HL-60 (cell line): ENCODE results near the gene SPTSSB.

Experiments
- DNase-seq, 2 experiments: peaks; one replicate each; pipeline ENCODE4 v3.0.0-alpha.2; 2010 to 2020; ENCODE audit warnings: low read depth in 1 of 2, low spot score in 1 of 2
- H3K27ac ChIP-seq: fragments of 250-450 bp; sonication (Bioruptor Pico); replicated peaks from 2 replicates; pipeline ENCODE4 v1.5.1; 2020; ENCODE audit warnings: mild to moderate bottlenecking, moderate library complexity
- H3K27me3 ChIP-seq: fragments of 250-450 bp; sonication (Bioruptor Pico); 2 replicates; pipeline ENCODE4 v1.5.1; 2021; ENCODE audit warnings: mild to moderate bottlenecking, moderate library complexity; ENCODE audit not compliant: insufficient read depth, poor library complexity, severe bottlenecking
- H3K4me3 ChIP-seq: replicated peaks from 2 replicates; pipeline ENCODE4 v1.5.1; 2011; ENCODE audit warnings: mild to moderate bottlenecking, control low read depth, low read length; ENCODE audit not compliant: insufficient read depth
- CTCF ChIP-seq: IDR thresholded peaks from one replicate; pipeline ENCODE4 v1.5.1; 2011; ENCODE audit warnings: low read length, control low read depth, inconsistent platforms; ENCODE audit not compliant: insufficient read depth
- GABPA ChIP-seq: IDR thresholded peaks from 2 replicates; pipeline ENCODE4 v1.6.1; 2012; ENCODE audit warnings: low read depth
- POLR2AphosphoS5 ChIP-seq: IDR thresholded peaks from 2 replicates; pipeline ENCODE4 v1.6.1; 2012; ENCODE audit warnings: low read depth
- REST ChIP-seq: IDR thresholded peaks from 2 replicates; pipeline ENCODE4 v1.6.1; 2012; ENCODE audit warnings: low read depth; ENCODE audit not compliant: insufficient replicate concordance
- SPI1 ChIP-seq: IDR thresholded peaks from 2 replicates; pipeline ENCODE4 v1.6.1; 2012; ENCODE audit warnings: low read depth, mild to moderate bottlenecking, borderline replicate concordance

Gene SPTSSB

GRCh38 chr3:161348796-161349400 lies 22.4 kb downstream of the SPTSSB start:
- Histone ChIP-seq H3K27me3 (peaks cover 4% of the 10 kb centered on the region), H3K4me3 (no peak overlapping the region), H3K27ac (no peak overlapping the region)
- DNase-seq: no peak
- TF ChIP-seq POLR2AphosphoS5 (no peak), GABPA (no peak), CTCF (no peak), REST (no peak), SPI1 (no peak)

GRCh38 chr3:161347726-161348125 lies 23.6 kb downstream of the SPTSSB start:
- Histone ChIP-seq H3K4me3 (no peak overlapping the region), H3K27ac (no peak overlapping the region), H3K27me3 (peaks cover 4% of the 10 kb centered on the region)
- DNase-seq: no peak
- TF ChIP-seq SPI1: no peak
- no peak for TF ChIP-seq POLR2AphosphoS5
- TF ChIP-seq CTCF: no peak
- no peak for TF ChIP-seq GABPA
- TF ChIP-seq REST: no peak

GRCh38 chr3:161345023-161345422 lies 26.3 kb downstream of the SPTSSB start:
- DNase-seq: no peak
- H3K27ac ChIP-seq: no peak overlapping the region

More at GRCh38 chr3:161345023-161345422, 26.3 kb downstream of the SPTSSB start:
- no peak for TF ChIP-seq CTCF
- no peak for TF ChIP-seq POLR2AphosphoS5
- TF ChIP-seq GABPA: no peak
- no peak for TF ChIP-seq SPI1
- TF ChIP-seq REST: no peak
- H3K27me3 ChIP-seq: no peaks in the 10 kb centered on the region
- H3K4me3 ChIP-seq: no peak overlapping the region
